K562 (cell line): ENCODE data around the gene BMP2K. TPM values are rescaled to one million over a fixed set of nuclear protein-coding genes. Genes with fewer than 3 reads are reported as not detected.

ENCODE experiments used
- MITF ChIP-seq: IDR thresholded peaks from 2 replicates; pipeline ENCODE4 v1.6.1; 2014; ENCODE audit warnings: antibody characterized with exemption
- RCOR1 ChIP-seq, 2 experiments: IDR thresholded peaks; 2 replicates each; pipeline ENCODE4 v1.6.1; 2012; ENCODE audit warnings: low read depth in 2 of 2, low read length in 2 of 2, borderline replicate concordance in 1 of 2, improper control_type of control experiment in 1 of 2
- ZKSCAN3 ChIP-seq: fragments of 250-450 bp; sonication (Bioruptor Pico); IDR thresholded peaks from 2 replicates; pipeline ENCODE4 v1.4.0; 2020
- polyA plus RNA-seq, 8 experiments: library from polyadenylated mRNA; depleted of rRNA in 4 of 8; stranded (reverse) in 5 of 8; unstranded in 3 of 8; fragments of >200 nt; fragmentation: Nextera tagmentation in 2 of 8; fragmentation: Illumina TruSeq in 1 of 8; extraction: Ambion mirVana in 2 of 8; extraction: Trizol in 1 of 8; gene quantifications; 2 replicates each; pipeline versions ENCODE4 v1.2.1 to v1.2.3, GENCODE V29; 2011 to 2014; ENCODE audit warnings: inconsistent platforms in 1 of 8, missing spikeins in 1 of 8
- total RNA-seq, 7 experiments: library from RNA; depleted of rRNA in 6 of 7; stranded (reverse); fragments of >200 nt in 6 of 7; fragmentation: Illumina TruSeq in 2 of 7; extraction: Trizol in 2 of 7; gene quantifications; 2 replicates each; pipeline versions ENCODE4 v1.2.1 to v1.2.3, GENCODE V29; 2011 to 2021; ENCODE audit warnings: low replicate concordance in 1 of 7
- TF ChIP-seq, protein P1 (sequence below): fragments of 250-450 bp; sonication (Bioruptor Pico); IDR thresholded peaks from 2 replicates; pipeline ENCODE4 v1.5.0; 2022; ENCODE audit warnings: mild to moderate bottlenecking
- TF ChIP-seq, protein P2 (sequence below): fragments of 450-650 bp; formaldehyde crosslinking; IDR thresholded peaks from 2 replicates; pipeline ENCODE4 v1.4.0; 2020; ENCODE audit warnings: mild to moderate bottlenecking, moderate library complexity

Gene BMP2K
- total and polyA plus RNA-seq, 9 of the 15 experiments (the other 6 are each of a cell fraction or from before 2014, with no cell fraction given) = 17.0 to 217 (median 104) TPM

- TF ChIP-seq MITF (no peak), ZKSCAN3 (CRISPR knock-in tag) (no peak), RCOR1 (IDR thresholded peaks at IDR 0.05; ENCODE audit: borderline replicate concordance in 1 of 2, low read depth in 2 of 2, low read length in 2 of 2) (0 out of 4 replicates have a peak, but pooled peaks of 1 of the 2 experiments have one; percentile 11)
- TF ChIP-seq, protein P1, sequence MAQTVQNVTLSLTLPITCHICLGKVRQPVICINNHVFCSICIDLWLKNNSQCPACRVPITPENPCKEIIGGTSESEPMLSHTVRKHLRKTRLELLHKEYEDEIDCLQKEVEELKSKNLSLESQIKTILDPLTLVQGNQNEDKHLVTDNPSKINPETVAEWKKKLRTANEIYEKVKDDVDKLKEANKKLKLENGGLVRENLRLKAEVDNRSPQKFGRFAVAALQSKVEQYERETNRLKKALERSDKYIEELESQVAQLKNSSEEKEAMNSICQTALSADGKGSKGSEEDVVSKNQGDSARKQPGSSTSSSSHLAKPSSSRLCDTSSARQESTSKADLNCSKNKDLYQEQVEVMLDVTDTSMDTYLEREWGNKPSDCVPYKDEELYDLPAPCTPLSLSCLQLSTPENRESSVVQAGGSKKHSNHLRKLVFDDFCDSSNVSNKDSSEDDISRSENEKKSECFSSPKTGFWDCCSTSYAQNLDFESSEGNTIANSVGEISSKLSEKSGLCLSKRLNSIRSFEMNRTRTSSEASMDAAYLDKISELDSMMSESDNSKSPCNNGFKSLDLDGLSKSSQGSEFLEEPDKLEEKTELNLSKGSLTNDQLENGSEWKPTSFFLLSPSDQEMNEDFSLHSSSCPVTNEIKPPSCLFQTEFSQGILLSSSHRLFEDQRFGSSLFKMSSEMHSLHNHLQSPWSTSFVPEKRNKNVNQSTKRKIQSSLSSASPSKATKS (CRISPR knock-in tag) = no peak
- TF ChIP-seq, protein P2, sequence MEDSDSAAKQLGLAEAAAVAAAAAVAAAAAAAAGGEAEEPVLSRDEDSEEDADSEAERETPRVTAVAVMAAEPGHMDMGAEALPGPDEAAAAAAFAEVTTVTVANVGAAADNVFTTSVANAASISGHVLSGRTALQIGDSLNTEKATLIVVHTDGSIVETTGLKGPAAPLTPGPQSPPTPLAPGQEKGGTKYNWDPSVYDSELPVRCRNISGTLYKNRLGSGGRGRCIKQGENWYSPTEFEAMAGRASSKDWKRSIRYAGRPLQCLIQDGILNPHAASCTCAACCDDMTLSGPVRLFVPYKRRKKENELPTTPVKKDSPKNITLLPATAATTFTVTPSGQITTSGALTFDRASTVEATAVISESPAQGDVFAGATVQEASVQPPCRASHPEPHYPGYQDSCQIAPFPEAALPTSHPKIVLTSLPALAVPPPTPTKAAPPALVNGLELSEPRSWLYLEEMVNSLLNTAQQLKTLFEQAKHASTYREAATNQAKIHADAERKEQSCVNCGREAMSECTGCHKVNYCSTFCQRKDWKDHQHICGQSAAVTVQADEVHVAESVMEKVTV (CRISPR knock-in tag) = no peak
These were observed 177.9 kb downstream of the BMP2K start (continued) for GRCh38 chr4:78953769-78954666.
